GM19372 (cell line): Measurements from ENCODE around the gene ADAMTS2.

ENCODE experiments used
- ATAC-seq: cut with Tn5 transposase; IDR thresholded peaks from one replicate; pipeline ENCODE4 v1.9.1; 2021; ENCODE audit warnings: mild to moderate bottlenecking, low read depth, moderate library complexity; ENCODE audit not compliant: unreplicated experiment

ADAMTS2 gene

DNA sequence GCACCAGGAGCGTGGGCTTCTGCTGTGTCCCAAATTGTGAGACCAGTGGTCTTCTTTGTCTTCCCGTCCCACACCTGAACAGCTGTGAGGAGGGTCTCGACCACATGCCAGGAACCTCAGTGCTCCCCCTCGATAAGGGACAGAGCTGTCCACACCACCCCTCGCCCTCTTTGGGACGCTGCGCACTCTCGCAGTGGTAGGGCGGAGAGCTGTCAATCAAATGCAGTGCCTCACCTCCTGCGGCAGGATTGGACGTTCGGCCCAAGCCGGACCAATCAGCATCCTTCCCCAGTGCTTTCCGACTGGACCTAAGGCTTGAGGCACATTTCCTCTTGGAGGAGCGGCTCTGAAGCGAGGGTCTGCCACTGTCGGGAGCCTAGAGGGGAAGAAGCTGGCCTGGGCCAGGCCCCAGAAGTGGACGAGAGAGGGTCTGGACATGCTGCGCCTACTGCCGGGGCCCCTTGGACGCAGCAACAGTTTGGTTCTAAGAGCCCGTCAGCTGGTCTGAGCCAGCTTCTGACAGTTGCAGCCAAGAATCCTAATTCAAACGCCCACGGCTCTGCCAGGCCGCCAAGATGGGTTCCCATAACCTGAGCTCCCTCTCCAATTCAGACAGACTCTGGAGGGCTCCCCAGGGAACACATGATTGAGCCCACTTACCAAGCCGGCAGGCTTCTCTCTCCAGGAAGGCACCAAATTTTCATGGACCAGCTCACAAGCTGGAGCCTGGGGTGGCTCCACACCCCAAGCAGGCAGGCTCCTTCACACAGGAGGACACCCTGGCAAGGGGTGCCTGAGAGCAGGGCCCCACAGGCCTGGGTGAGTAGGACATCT is 28.1 kb upstream of the ADAMTS2 start:
- ATAC-seq: no peak

GRCh38 chr5:179371681-179372680 is 26.7 kb upstream of the ADAMTS2 start:
- ATAC-seq: no peak

GRCh38 chr5:179371121-179371510 is 25.9 kb upstream of the ADAMTS2 start:
- no peak for ATAC-seq

GRCh38 chr5:179370490-179371120 is 25.3 kb upstream of the ADAMTS2 start:
- no peak for ATAC-seq

DNA sequence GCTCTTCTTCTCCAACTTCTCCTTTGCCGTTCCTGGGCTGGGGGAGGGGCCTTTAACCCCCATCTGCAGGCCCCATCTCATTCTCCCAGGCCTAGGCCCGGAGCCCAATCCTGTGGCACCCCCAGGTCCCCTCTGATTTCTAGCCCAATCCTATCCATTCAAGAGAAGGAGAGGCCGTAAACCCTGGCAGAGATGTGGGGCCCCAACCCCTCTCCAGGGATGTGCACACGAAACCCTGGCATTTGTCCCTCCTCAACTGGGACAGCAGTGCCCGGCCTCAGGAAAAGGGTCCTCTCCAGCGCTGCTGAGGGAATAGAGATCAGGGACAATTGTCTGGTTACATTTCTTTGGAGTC is 24.2 kb upstream of the ADAMTS2 start:
- no peak for ATAC-seq

- ATAC-seq: no peak
Measured at GRCh38 chr5:179368806-179369529, 23.7 kb upstream of the ADAMTS2 start.

DNA sequence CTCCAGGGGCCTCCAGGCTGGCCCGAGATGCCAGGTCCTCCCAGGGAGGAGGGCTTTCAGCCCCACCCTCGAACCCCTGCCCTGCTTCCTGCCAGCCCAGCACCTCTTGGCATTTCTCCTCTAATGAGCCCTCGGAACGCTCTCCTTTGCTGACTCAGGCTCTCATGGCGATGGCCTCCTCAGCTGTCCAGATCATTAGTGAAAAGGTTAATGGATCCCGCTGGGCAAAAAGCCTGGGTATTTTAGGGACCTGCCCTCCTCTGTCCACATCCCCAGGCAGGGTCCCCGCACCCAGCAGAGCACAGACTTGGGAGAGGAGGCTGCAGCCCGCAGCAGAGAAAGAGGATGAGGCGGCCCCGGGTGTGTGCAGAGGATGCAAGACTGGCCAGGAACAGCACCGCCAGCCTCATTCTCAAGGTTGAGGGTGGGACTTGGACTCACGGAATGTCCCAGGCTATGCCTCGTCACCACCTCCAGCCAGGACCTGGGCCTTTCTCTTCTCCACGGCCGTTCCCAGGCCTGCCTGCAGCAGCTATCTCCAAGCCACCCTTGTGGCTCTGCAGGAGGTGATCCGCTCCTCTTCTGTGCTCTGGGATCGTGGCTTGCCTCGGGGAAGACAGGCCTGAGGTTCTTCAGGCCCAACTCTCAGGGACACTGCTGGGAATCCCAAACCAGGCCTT is 23.0 kb upstream of the ADAMTS2 start:
- ATAC-seq: no peak

DNA sequence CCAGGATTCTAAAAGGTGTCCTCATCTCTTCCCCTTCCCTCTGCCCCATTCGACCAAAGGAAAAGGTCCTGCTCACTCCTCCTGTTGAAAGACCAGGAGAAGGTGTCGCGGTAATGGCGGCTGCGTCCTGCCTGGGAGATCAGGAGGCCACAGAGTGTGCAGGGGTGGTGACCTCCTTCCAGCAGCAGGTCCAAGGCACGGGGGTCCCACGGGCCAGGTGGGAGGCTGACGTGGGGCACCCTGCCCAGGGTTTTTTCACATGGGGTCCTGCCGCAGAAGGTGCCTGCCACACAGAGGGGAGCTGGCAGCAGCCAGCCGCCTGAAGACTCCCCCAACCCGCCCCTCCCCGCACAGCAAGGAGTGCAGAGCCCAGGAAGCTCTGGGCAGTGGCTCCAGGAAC is 22.2 kb upstream of the ADAMTS2 start:
- no peak for ATAC-seq

DNA sequence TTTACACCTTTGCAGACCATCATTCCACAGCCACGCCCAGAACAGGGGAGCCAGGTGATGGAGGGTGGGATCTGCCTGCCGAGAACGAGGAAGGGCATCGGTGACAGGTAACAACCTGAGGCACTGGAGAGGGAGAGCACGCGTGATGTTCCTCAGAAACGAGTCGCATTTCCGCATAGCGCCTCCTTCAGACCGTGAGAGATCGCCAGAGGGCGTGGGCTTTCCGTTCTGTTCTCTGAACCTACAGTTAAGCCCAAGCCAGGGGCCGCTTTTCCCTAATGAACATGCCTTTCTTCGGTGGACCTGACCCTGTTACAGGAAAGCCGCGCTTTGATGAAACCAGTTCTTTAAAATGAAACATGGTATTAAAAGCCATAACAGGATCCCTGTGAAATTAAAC is 17.1 kb upstream of the ADAMTS2 start:
- ATAC-seq: no peak

GRCh38 chr5:179361037-179361603 is 15.9 kb upstream of the ADAMTS2 start:
- ATAC-seq: no peak

- ATAC-seq: no peak
Measured at GRCh38 chr5:179357031-179357430, 11.8 kb upstream of the ADAMTS2 start.

DNA sequence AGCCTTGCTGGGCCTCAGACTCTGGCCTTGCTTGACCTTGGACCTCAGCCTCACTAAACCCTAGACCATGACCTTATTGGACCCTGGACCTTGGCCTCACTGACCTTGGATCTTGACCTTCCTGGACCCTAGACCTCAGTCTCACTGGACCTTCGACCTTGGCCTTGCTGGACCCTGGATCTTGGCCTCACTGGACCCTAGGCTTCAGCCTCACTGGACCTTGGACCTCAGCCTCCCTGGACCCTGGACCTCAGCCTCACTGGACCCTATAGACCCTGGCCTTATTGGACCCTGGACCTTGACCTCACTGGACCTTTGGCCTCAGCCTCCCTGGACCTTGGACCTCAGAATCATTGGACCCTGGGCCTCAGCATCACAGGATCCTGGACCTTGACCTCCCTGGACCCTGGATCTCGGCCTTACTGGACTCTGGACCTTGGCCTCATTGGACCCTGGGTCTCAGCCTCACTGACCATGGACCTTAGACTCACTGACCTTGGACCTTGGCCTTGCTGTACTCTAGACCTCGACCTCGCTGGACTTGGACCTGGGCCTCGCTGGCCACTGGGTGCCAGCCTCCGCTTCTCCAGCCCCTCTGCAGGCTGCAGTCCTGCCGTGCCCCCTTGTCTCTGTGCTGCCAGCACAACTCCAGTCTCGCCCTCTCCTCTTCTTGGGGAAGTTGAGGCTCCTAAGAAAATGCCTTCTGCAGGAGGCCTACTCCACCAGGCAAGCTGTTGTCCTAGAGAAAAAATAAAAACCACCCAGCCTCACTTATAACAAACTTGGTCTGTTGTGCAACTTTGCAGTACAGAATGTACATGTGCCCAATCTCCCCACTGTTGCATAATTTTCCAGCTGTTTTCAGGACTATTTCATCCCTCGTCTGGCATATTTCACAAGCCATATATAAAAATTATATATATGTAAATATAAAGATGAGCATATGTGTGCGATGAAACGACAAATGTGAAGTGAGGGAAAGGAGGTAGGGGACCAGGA is 11.0 kb upstream of the ADAMTS2 start:
- no peak for ATAC-seq

- no peak for ATAC-seq
Measured at GRCh38 chr5:179354305-179354882, 9.1 kb upstream of the ADAMTS2 start.

DNA sequence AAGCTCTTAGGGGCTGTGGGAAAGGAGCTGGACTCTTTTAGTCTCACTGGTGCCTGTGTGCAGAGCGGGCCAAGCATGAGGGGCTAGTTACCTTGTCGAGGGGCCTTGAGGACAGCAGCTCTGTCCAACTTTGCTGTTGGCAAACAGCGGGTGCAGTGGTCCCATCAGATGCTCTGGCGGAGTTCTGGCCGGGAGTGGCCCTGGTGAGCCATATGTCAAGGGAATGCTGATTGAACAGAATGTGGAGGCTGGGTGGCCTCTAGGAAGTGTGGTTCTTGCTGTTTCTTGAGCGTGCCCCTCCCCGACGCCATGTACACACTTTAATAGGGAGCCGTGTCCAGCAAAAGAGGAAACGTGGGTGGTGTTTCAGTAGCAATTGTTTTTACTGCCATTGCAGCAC is 3.6 kb upstream of the ADAMTS2 start:
- ATAC-seq: no peak

DNA sequence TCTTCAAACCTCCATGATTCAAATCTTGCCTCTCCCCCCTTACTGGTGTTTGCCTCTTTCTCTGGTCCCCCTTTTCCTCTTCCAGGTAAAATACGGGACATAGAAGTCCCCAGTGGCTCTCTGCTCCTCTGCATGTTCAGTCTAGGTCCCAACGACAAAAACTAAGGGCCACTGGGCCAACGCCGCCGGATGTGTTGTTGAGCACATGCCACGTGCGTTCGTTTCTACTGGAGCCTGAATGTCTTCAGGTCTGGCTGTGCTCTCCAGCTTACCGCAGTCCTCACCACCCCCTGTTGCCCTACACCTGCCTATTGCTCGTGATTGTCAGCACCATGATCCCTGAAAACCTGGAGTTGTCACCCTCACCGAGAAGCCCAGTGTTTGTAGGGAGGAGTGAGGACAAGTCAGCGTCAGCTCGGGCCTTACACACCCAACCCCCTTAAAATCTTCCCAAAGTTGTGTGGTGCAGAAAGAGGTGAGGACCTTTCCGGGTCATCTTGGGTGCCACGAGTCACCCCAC is 2.8 kb upstream of the ADAMTS2 start:
- ATAC-seq: no peak

- no peak for ATAC-seq
Measured at GRCh38 chr5:179347581-179347980, 2.3 kb upstream of the ADAMTS2 start.

DNA sequence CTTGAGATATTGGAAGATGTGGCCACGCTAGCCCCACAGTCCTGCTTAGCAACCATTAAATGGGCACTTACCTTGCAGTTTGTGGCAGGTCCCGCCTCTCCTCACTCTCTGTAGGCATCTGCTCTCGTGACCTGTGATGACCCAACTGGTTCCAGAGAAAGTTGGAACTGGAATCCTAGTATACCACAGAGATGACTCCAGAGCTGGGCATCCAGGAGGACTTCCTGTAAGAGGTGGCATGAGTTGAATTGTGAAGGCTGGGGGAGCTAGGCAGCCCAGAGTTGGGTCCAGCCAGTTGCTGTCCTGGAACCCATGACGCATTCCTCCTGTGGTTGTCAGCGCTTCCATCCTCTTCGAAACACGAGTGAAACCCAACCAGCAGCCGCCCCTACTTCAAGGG is 1.6 kb upstream of the ADAMTS2 start:
- ATAC-seq: no peak

- ATAC-seq: no peak
Measured at GRCh38 chr5:179346401-179346800, 1.1 kb upstream of the ADAMTS2 start.
